ENCODE measurements around the gene RNU1-3.
A peak's percentile ranks its signal among the peaks of the same experiment; 100 is the strongest.
"Not testable (repeated sequence)": the region's sequence is repeated elsewhere in the genome, so short reads cannot be mapped to it uniquely, and the experiment has no call there.

Gene RNU1-3

GRCh38 chr1:16645271-16646060, 21.3 kb downstream of the RNU1-3 start:
- DNase-seq (ENCODE audit: low read depth) = not testable (repeated sequence)
- peak overlapping the region; percentile 63 for H3K4me3 ChIP-seq (replicated peaks; ENCODE audit: low read depth, low read length)

GRCh38 chr1:16644482-16645270, 22.1 kb downstream of the RNU1-3 start:
- DNase-seq (ENCODE audit: low read depth) = peak; percentile 97
- H3K4me3 ChIP-seq (replicated peaks; ENCODE audit: low read depth, low read length) = peak overlapping the region; percentile 63
- TF ChIP-seq CTCF (IDR thresholded peaks at IDR 0.05; ENCODE audit: low read length, missing control alignments) = peak; percentile 43

- no peak for DNase-seq (ENCODE audit: low read depth)
- TF ChIP-seq CTCF (IDR thresholded peaks at IDR 0.05; ENCODE audit: low read length, missing control alignments) = no peak
- H3K4me3 ChIP-seq (replicated peaks; ENCODE audit: low read depth, low read length) = peak overlapping the region; percentile 63
These were observed 22.6 kb downstream of the RNU1-3 start for GRCh38 chr1:16644193-16644481.

- peak overlapping the region; percentile 63 for H3K4me3 ChIP-seq (replicated peaks; ENCODE audit: low read depth, low read length)
- DNase-seq (ENCODE audit: low read depth) = not testable (repeated sequence)
These were observed 23.1 kb downstream of the RNU1-3 start for GRCh38 chr1:16643476-16644192.

- not testable (repeated sequence) for DNase-seq (ENCODE audit: low read depth); H3K4me3 ChIP-seq (replicated peaks; ENCODE audit: low read depth, low read length)
These were observed 23.7 kb downstream of the RNU1-3 start for GRCh38 chr1:16643001-16643411.

- DNase-seq (ENCODE audit: low read depth); H3K4me3 ChIP-seq (replicated peaks; ENCODE audit: low read depth, low read length): not testable (repeated sequence)
These were observed 24.5 kb downstream of the RNU1-3 start for GRCh38 chr1:16642025-16642966.

- H3K4me3 ChIP-seq (replicated peaks; ENCODE audit: low read depth, low read length); DNase-seq (ENCODE audit: low read depth): not testable (repeated sequence)
These were observed 25.4 kb downstream of the RNU1-3 start for GRCh38 chr1:16641159-16641975.

- not testable (repeated sequence) for DNase-seq (ENCODE audit: low read depth); H3K4me3 ChIP-seq (replicated peaks; ENCODE audit: low read depth, low read length)
These were observed 27.4 kb downstream of the RNU1-3 start for GRCh38 chr1:16639091-16640031.

- DNase-seq (ENCODE audit: low read depth) = not testable (repeated sequence)
These were observed 28.6 kb downstream of the RNU1-3 start for GRCh38 chr1:16637941-16638778.

GRCh38 chr1:16636551-16637195, 30.1 kb downstream of the RNU1-3 start:
- not testable (repeated sequence) for DNase-seq (ENCODE audit: low read depth)

More at GRCh38 chr1:16637941-16638778, 28.6 kb downstream of the RNU1-3 start:
- H3K4me3 ChIP-seq (replicated peaks; ENCODE audit: low read depth, low read length) = not testable (repeated sequence)

GRCh38 chr1:16635959-16636358, 30.8 kb downstream of the RNU1-3 start:
- not testable (repeated sequence) for DNase-seq (ENCODE audit: low read depth); H3K4me3 ChIP-seq (replicated peaks; ENCODE audit: low read depth, low read length)

More at GRCh38 chr1:16636551-16637195, 30.1 kb downstream of the RNU1-3 start:
- H3K4me3 ChIP-seq (replicated peaks; ENCODE audit: low read depth, low read length) = not testable (repeated sequence)

Data from fibroblast of pulmonary artery (primary cell).